Smooth muscle cell (in vitro differentiated cells): Measurements from ENCODE around the gene ZW10. TPM values are rescaled to one million over a fixed set of nuclear protein-coding genes. Genes with fewer than 3 reads are reported as not detected.

Source experiments
- DNase-seq: peaks from one replicate; lab custom pipeline; 2025; ENCODE audit not compliant: unreplicated experiment; lab: John Stamatoyannopoulos, UW
- H2AFZ ChIP-seq: fragments of 200-600 bp; sonication (generic); 2 replicates; pipeline ENCODE4 v1.6.0; 2016; ENCODE audit warnings: antibody characterized with exemption, low read depth, mild to moderate bottlenecking
- H3F3A ChIP-seq: fragments of 200-600 bp; sonication (generic); 2 replicates; pipeline ENCODE4 v1.6.0; 2017; ENCODE audit warnings: antibody characterized with exemption, low read depth
- H3K27ac ChIP-seq: fragments of 200-600 bp; sonication (generic); 2 replicates; pipeline ENCODE4 v1.5.1; 2016; ENCODE audit warnings: low read depth, mild to moderate bottlenecking
- H3K27me3 ChIP-seq: fragments of 200-600 bp; sonication (generic); 2 replicates; pipeline ENCODE4 v1.6.1; 2016; ENCODE audit warnings: low read depth, mild to moderate bottlenecking
- H3K36me3 ChIP-seq: fragments of 200-600 bp; sonication (generic); 2 replicates; pipeline ENCODE4 v1.5.1; 2016; ENCODE audit warnings: low read depth
- H3K4me1 ChIP-seq: fragments of 200-600 bp; sonication (generic); 2 replicates; pipeline ENCODE4 v1.5.1; 2016; ENCODE audit warnings: low read depth
- H3K4me2 ChIP-seq: fragments of 200-600 bp; sonication (generic); 2 replicates; pipeline ENCODE4 v1.6.0; 2016; ENCODE audit warnings: mild to moderate bottlenecking
- H3K4me3 ChIP-seq: fragments of 200-600 bp; sonication (generic); 2 replicates; pipeline ENCODE4 v1.5.1; 2016; ENCODE audit warnings: mild to moderate bottlenecking
- H3K79me2 ChIP-seq: fragments of 200-600 bp; sonication (generic); 2 replicates; pipeline ENCODE4 v1.6.0; 2016; ENCODE audit warnings: low read depth, mild to moderate bottlenecking
- H3K9ac ChIP-seq: fragments of 200-600 bp; sonication (generic); 2 replicates; pipeline ENCODE4 v1.6.0; 2016; ENCODE audit warnings: low read depth
- H3K9me3 ChIP-seq: fragments of 200-600 bp; sonication (generic); replicated peaks from 2 replicates; pipeline ENCODE4 v1.5.1; 2016; ENCODE audit warnings: low read depth
- H4K20me1 ChIP-seq: fragments of 200-600 bp; sonication (generic); 2 replicates; pipeline ENCODE4 v1.6.0; 2016; ENCODE audit warnings: low read depth
- CTCF ChIP-seq: fragments of 200-600 bp; sonication (generic); IDR thresholded peaks from 2 replicates; pipeline ENCODE4 v1.5.1; 2017; ENCODE audit warnings: borderline replicate concordance, mild to moderate bottlenecking, antibody characterized with exemption; ENCODE audit not compliant: insufficient read depth, poor library complexity, severe bottlenecking
- WGBS: methylation state at CpG from one replicate; pipeline ENCODE4 v1.1.7; 2016; ENCODE audit warnings: low lambda C conversion rate; 5-methylcytosine and 5-hydroxymethylcytosine counted together
- polyA plus RNA-seq: library from polyadenylated mRNA; unstranded; fragments of >200 nt; fragmentation: Nextera tagmentation; extraction: Ambion mirVana; gene quantifications from 2 replicates; pipeline ENCODE4 v1.2.1, GENCODE V29; 2016
- total RNA-seq: library from RNA; depleted of rRNA; stranded (reverse); fragments of >200 nt; gene quantifications from 2 replicates; pipeline ENCODE4 v1.2.3, GENCODE V29; 2014

The ZW10 gene
- total and polyA plus RNA-seq, 2 experiments from 2014 or later: 15.6 to 20.7 TPM

GRCh38 chr11:113697756-113698407 lies 75.6 kb downstream of the ZW10 start:
- no peaks in the 10 kb centered on the region for H3K27me3 ChIP-seq
- no peak overlapping the region for H3K27ac ChIP-seq
- no peak for DNase-seq
- no peaks in the 10 kb centered on the region for H3F3A ChIP-seq
- no peaks in the 10 kb centered on the region for H3K79me2 ChIP-seq
- H2AFZ ChIP-seq: no peak overlapping the region
- 69% methylated on average over 7 of the region's 7 CpGs for WGBS
- no peaks in the 10 kb centered on the region for H3K4me1 ChIP-seq
- no peak overlapping the region for H3K4me3 ChIP-seq
- no peaks in the 10 kb centered on the region for H4K20me1 ChIP-seq
- no peaks in the 10 kb centered on the region for H3K36me3 ChIP-seq
- no peaks in the 10 kb centered on the region for H3K9me3 ChIP-seq
- no peak for TF ChIP-seq CTCF
- H3K4me2 ChIP-seq: no peak overlapping the region
- H3K9ac ChIP-seq: no peak overlapping the region

GRCh38 chr11:113697111-113697510 lies 76.4 kb downstream of the ZW10 start:
- Histone ChIP-seq H3K9ac (no peak overlapping the region), H3F3A (no peaks in the 10 kb centered on the region), H2AFZ (no peak overlapping the region), H4K20me1 (no peaks in the 10 kb centered on the region), H3K4me1 (no peaks in the 10 kb centered on the region), H3K27ac (no peak overlapping the region), H3K79me2 (no peaks in the 10 kb centered on the region), H3K36me3 (no peaks in the 10 kb centered on the region), H3K9me3 (no peaks in the 10 kb centered on the region), H3K27me3 (no peaks in the 10 kb centered on the region), H3K4me2 (no peak overlapping the region), H3K4me3 (no peak overlapping the region)
- no peak for TF ChIP-seq CTCF
- WGBS: 97% methylated on average over 5 of the region's 5 CpGs
- no peak for DNase-seq

- no peaks in the 10 kb centered on the region for H3K27me3 ChIP-seq
- H4K20me1 ChIP-seq: no peaks in the 10 kb centered on the region
- no peak overlapping the region for H3K9ac ChIP-seq
- H3K27ac ChIP-seq: no peak overlapping the region
- H3K4me2 ChIP-seq: no peak overlapping the region
- no peaks in the 10 kb centered on the region for H3K36me3 ChIP-seq
- no peak for TF ChIP-seq CTCF
- no peaks in the 10 kb centered on the region for H3K4me1 ChIP-seq
- no peaks in the 10 kb centered on the region for H3F3A ChIP-seq
- DNase-seq: no peak
- no peaks in the 10 kb centered on the region for H3K9me3 ChIP-seq
- H2AFZ ChIP-seq: no peak overlapping the region
- H3K4me3 ChIP-seq: no peak overlapping the region
- WGBS: 97% methylated on average over 4 of the region's 4 CpGs
- H3K79me2 ChIP-seq: no peaks in the 10 kb centered on the region
Observed at GRCh38 chr11:113695207-113695606, 78.3 kb downstream of the ZW10 start.

GRCh38 chr11:113694390-113694789 lies 79.1 kb downstream of the ZW10 start:
- H2AFZ ChIP-seq: no peak overlapping the region
- H3K4me3 ChIP-seq: no peak overlapping the region
- H3K79me2 ChIP-seq: no peaks in the 10 kb centered on the region
- no peaks in the 10 kb centered on the region for H3K36me3 ChIP-seq
- no peak for TF ChIP-seq CTCF
- no peak overlapping the region for H3K27ac ChIP-seq
- WGBS: 97% methylated on average over 12 of the region's 12 CpGs
- no peak overlapping the region for H3K9ac ChIP-seq
- DNase-seq: no peak
- H4K20me1 ChIP-seq: no peaks in the 10 kb centered on the region
- H3K4me1 ChIP-seq: no peaks in the 10 kb centered on the region
- no peaks in the 10 kb centered on the region for H3F3A ChIP-seq
- H3K4me2 ChIP-seq: no peak overlapping the region
- no peaks in the 10 kb centered on the region for H3K27me3 ChIP-seq
- H3K9me3 ChIP-seq: no peaks in the 10 kb centered on the region
